B cell (primary cell): ENCODE measurements around the gene PRR23E. TPM values are rescaled to one million over a fixed set of nuclear protein-coding genes. Genes with fewer than 3 reads are reported as not detected.

Source experiments
- ATAC-seq: fragments of 200-7000 bp; cut with Tn5 transposase; one replicate; pipeline ENCODE4 v1.10.0; 2021; ENCODE audit warnings: low read depth, mild to moderate bottlenecking, moderate number of reproducible peaks, moderate library complexity
- CTCF ChIA-PET: fragments of 350-600 bp; sonication (Branson Sonifier 250); formaldehyde crosslinking; loops from one replicate; lab custom pipeline; 2021; ENCODE audit warnings: antibody characterized with exemption, inconsistent platforms; lab: Charles Lee
- POLR2A ChIA-PET: fragments of 350-600 bp; sonication (Branson Sonifier 250); formaldehyde crosslinking; loops from one replicate; lab custom pipeline; 2021; ENCODE audit warnings: antibody characterized with exemption; lab: Charles Lee
- DNase-seq: peaks from one replicate; pipeline ENCODE4 v3.0.0; 2013
- H2AFZ ChIP-seq: 2 replicates; pipeline ENCODE4 v1.6.1; 2012; ENCODE audit warnings: mild to moderate bottlenecking, low read depth, low read length; ENCODE audit not compliant: insufficient read depth, poor library complexity, severe bottlenecking
- H3K27ac ChIP-seq, 2 donors: 1 replicate in 1 of 2; 2 replicates in 1 of 2; pipeline ENCODE4 v1.5.1; 2012 to 2013; ENCODE audit warnings: low read length in 2 of 2, mild to moderate bottlenecking in 2 of 2, moderate library complexity in 1 of 2
- H3K27me3 ChIP-seq, 4 experiments: fragments of 200-600 bp in 1 of 4; sonication (generic) in 1 of 4; replicated peaks in 1 of 4; 1 replicate in 2 of 4; 2 replicates in 2 of 4; pipeline versions ENCODE4 v1.6.1 to v1.7.0; 2013 to 2016; ENCODE audit warnings: low read length in 3 of 4, mild to moderate bottlenecking in 2 of 4, mixed read lengths in 1 of 4, moderate library complexity in 1 of 4; ENCODE audit not compliant: insufficient read depth in 4 of 4, control insufficient read depth in 3 of 4; ENCODE audit errors: control extremely low read depth in 1 of 4
- H3K36me3 ChIP-seq, 2 experiments: replicated peaks in 1 of 2; 1 replicate in 1 of 2; 2 replicates in 1 of 2; pipeline versions ENCODE4 v1.6.1 to v1.7.1; 2013; ENCODE audit warnings: low read length in 1 of 2; ENCODE audit not compliant: insufficient read depth in 2 of 2, control insufficient read depth in 1 of 2; ENCODE audit errors: control extremely low read depth in 1 of 2, extremely low read depth in 1 of 2
- H3K4me1 ChIP-seq, 2 donors: fragments of 200-600 bp in 1 of 2; sonication (generic) in 1 of 2; 1 replicate in 1 of 2; 2 replicates in 1 of 2; pipeline versions ENCODE4 v1.5.1 to v1.6.1; 2013 to 2017; ENCODE audit warnings: low read length in 2 of 2; ENCODE audit not compliant: control insufficient read depth in 2 of 2, insufficient read depth in 2 of 2
- H3K4me2 ChIP-seq: replicated peaks from 2 replicates; pipeline ENCODE3; 2012; ENCODE audit warnings: mild to moderate bottlenecking, low read depth, low read length; ENCODE audit not compliant: poor library complexity, severe bottlenecking
- H3K4me3 ChIP-seq, 5 experiments: fragments of 200-600 bp in 1 of 5; sonication (generic) in 1 of 5; 1 replicate in 3 of 5; 2 replicates in 2 of 5; pipeline versions ENCODE4 v1.5.1 to v1.7.0; 2011 to 2016; ENCODE audit warnings: low read length in 4 of 5, mild to moderate bottlenecking in 4 of 5, low read depth in 2 of 5, control low read depth in 1 of 5, moderate library complexity in 1 of 5; ENCODE audit not compliant: insufficient read depth in 1 of 5; ENCODE audit errors: control extremely low read depth in 1 of 5, extremely low read depth in 1 of 5
- H3K79me2 ChIP-seq: fragments of 200-600 bp; sonication (generic); one replicate; pipeline ENCODE4 v1.6.0; 2016; ENCODE audit warnings: low read length; ENCODE audit not compliant: control insufficient read depth, insufficient read depth
- H3K9ac ChIP-seq: fragments of 200-600 bp; sonication (generic); 2 replicates; pipeline ENCODE4 v1.6.1; 2017; ENCODE audit warnings: mild to moderate bottlenecking, low read length, moderate library complexity
- H3K9me3 ChIP-seq, 3 donors: one replicate each; pipeline versions ENCODE4 v1.6.1 to v1.7.1; 2013; ENCODE audit warnings: low read length in 2 of 3; ENCODE audit not compliant: control insufficient read depth in 2 of 3, insufficient read depth in 1 of 3; ENCODE audit errors: control extremely low read depth in 1 of 3
- H4K20me1 ChIP-seq: 2 replicates; pipeline ENCODE4 v1.6.0; 2012; ENCODE audit warnings: mild to moderate bottlenecking, low read length; ENCODE audit not compliant: insufficient read depth, control insufficient read depth, poor library complexity, severe bottlenecking
- H3K27ac Mint-ChIP-seq: one replicate; pipeline ENCODE4 v1.8.0; 2021; ENCODE audit warnings: mixed read lengths
- H3K27me3 Mint-ChIP-seq: one replicate; pipeline ENCODE4 v1.8.0; 2021; ENCODE audit warnings: mixed read lengths
- H3K4me1 Mint-ChIP-seq: one replicate; pipeline ENCODE4 v1.8.0; 2021; ENCODE audit warnings: mixed read lengths
- H3K4me3 Mint-ChIP-seq: one replicate; pipeline ENCODE4 v1.8.0; 2021; ENCODE audit warnings: mixed read lengths
- H3K9me3 Mint-ChIP-seq: one replicate; pipeline ENCODE4 v1.8.0; 2022; ENCODE audit warnings: mixed read lengths; ENCODE audit not compliant: insufficient read depth
- CTCF ChIP-seq: fragments of 200-600 bp; IDR thresholded peaks from one replicate; pipeline ENCODE4 v1.8.0; 2022; ENCODE audit warnings: antibody characterized with exemption, mild to moderate bottlenecking
- EZH2 ChIP-seq: IDR thresholded peaks from 2 replicates; pipeline ENCODE4 v1.6.1; 2012; ENCODE audit warnings: borderline replicate concordance, low read depth, mild to moderate bottlenecking, moderate library complexity, low read length; ENCODE audit not compliant: insufficient read depth, poor library complexity, severe bottlenecking
- WGBS: methylation state at CpG from one replicate; pipeline ENCODE4 v1.1.5; 2013; ENCODE audit warnings: missing lambda C conversion rate; ENCODE audit not compliant: insufficient coverage; 5-methylcytosine and 5-hydroxymethylcytosine counted together
- intact Hi-C: fragments of 100-400 bp; cut with micrococcal nuclease; formaldehyde crosslinking; loops from one replicate; pipeline ENCODE4 v1.10.0; 2022
- polyA plus RNA-seq: library from polyadenylated mRNA; depleted of rRNA; stranded (reverse); fragments of >200 nt; gene quantifications from 2 replicates; pipeline ENCODE4 v1.2.3, GENCODE V29; 2012
- total RNA-seq, 2 donors: library from RNA; stranded (reverse); fragments of 120-200 nt in 1 of 2; gene quantifications; 1 replicate in 1 of 2; 2 replicates in 1 of 2; pipeline versions ENCODE4 v1.2.3 to v1.2.4, GENCODE V29; 2013 to 2022

PRR23E gene
- total and polyA plus RNA-seq, 2 donors (not counting 1 experiment from before 2014, with no cell fraction given): not detected

- Mint-ChIP-seq H3K9me3 (no peaks in the 10 kb centered on the region), H3K27me3 (peaks cover 10% of the 10 kb centered on the region), H3K4me1 (no peaks in the 10 kb centered on the region), H3K27ac (no peak overlapping the region), H3K4me3 (no peak overlapping the region)
- 82% methylated on average over 5 of the region's 5 CpGs for WGBS
- Histone ChIP-seq H4K20me1 (no peaks in the 10 kb centered on the region), H3K27me3 (peaks cover 0 to 7% (median 0%) of the 10 kb centered on the region in 4 experiments), H3K36me3 (no peaks in the 10 kb centered on the region), H3K4me3 (no peak overlapping the region), H3K4me1 (no peaks in the 10 kb centered on the region), H3K4me2 (no peak overlapping the region), H3K9me3 (peaks cover 0 to 10% (median 0%) of the 10 kb centered on the region in 3 donors), H3K9ac (no peak overlapping the region), H3K79me2 (no peaks in the 10 kb centered on the region), H2AFZ (no peak overlapping the region), H3K27ac (no peak overlapping the region)
- ChIA-PET POLR2A (no interaction called here), CTCF (no interaction called here)
- intact Hi-C loops: no loop called here
- no peak for DNase-seq
- TF ChIP-seq EZH2 (no peak), CTCF (no peak)
- no peak for ATAC-seq
Observed at GRCh38 chr3:127164615-127165014, 28.3 kb upstream of the PRR23E start.

GRCh38 chr3:127165036-127165435 is 27.9 kb upstream of the PRR23E start:
- Histone ChIP-seq H3K4me2 (no peak overlapping the region), H2AFZ (no peak overlapping the region), H3K27me3 (peaks cover 0 to 7% (median 0%) of the 10 kb centered on the region in 4 experiments), H3K27ac (no peak overlapping the region), H3K36me3 (no peaks in the 10 kb centered on the region), H3K79me2 (no peaks in the 10 kb centered on the region), H3K9ac (no peak overlapping the region), H3K4me1 (no peaks in the 10 kb centered on the region), H4K20me1 (no peaks in the 10 kb centered on the region), H3K4me3 (no peak overlapping the region), H3K9me3 (peaks cover 0 to 10% (median 0%) of the 10 kb centered on the region in 3 donors)
- 100% methylated on average over 2 of the region's 2 CpGs for WGBS
- DNase-seq (no peak), ATAC-seq (no peak)
- H3K9me3 Mint-ChIP-seq: no peaks in the 10 kb centered on the region
- no peak overlapping the region for H3K4me3 Mint-ChIP-seq
- no peaks in the 10 kb centered on the region for H3K4me1 Mint-ChIP-seq
- intact Hi-C loops: no loop called here
- H3K27ac Mint-ChIP-seq: no peak overlapping the region
- CTCF ChIA-PET: no interaction called here
- TF ChIP-seq EZH2 (no peak), CTCF (no peak)
- H3K27me3 Mint-ChIP-seq: peaks cover 12% of the 10 kb centered on the region
- POLR2A ChIA-PET: no interaction called here
